MM.1S (cell line): ENCODE data around the gene NUP160.

ENCODE experiments used
- DNase-seq: peaks from one replicate; pipeline ENCODE4 v3.0.0-alpha.2; 2015
- H2AFZ ChIP-seq: fragments of 300-600 bp; sonication (generic); 2 replicates; pipeline ENCODE4 v1.6.0; 2016; ENCODE audit warnings: antibody characterized with exemption, low read length
- H3F3A ChIP-seq: fragments of 300-600 bp; sonication (generic); 2 replicates; pipeline ENCODE4 v1.6.1; 2016; ENCODE audit warnings: mild to moderate bottlenecking, antibody characterized with exemption, low read length, moderate library complexity, mixed read lengths; ENCODE audit not compliant: insufficient read depth
- H3K27ac ChIP-seq: fragments of 300-600 bp; sonication (generic); 2 replicates; pipeline ENCODE4 v1.5.1; 2016; ENCODE audit warnings: mild to moderate bottlenecking, low read length
- H3K27me3 ChIP-seq: fragments of 300-600 bp; sonication (generic); replicated peaks from 2 replicates; pipeline ENCODE4 v1.6.0; 2016; ENCODE audit warnings: low read length; ENCODE audit not compliant: insufficient read depth
- H3K36me3 ChIP-seq: fragments of 300-600 bp; sonication (generic); replicated peaks from 2 replicates; pipeline ENCODE4 v1.6.1; 2016; ENCODE audit warnings: mild to moderate bottlenecking, low read length, mixed read lengths; ENCODE audit not compliant: insufficient read depth
- H3K4me1 ChIP-seq: fragments of 300-600 bp; sonication (generic); 2 replicates; pipeline ENCODE4 v1.6.1; 2016; ENCODE audit warnings: low read length, mixed read lengths
- H3K4me2 ChIP-seq: fragments of 300-600 bp; sonication (generic); 2 replicates; pipeline ENCODE4 v1.6.0; 2016; ENCODE audit warnings: low read depth, low read length
- H3K4me3 ChIP-seq: fragments of 300-600 bp; sonication (generic); 2 replicates; pipeline ENCODE4 v1.5.1; 2016; ENCODE audit warnings: low read length, mixed read lengths
- H3K79me2 ChIP-seq: fragments of 300-600 bp; sonication (generic); 2 replicates; pipeline ENCODE4 v1.6.1; 2016; ENCODE audit warnings: mixed run types, low read length, mixed read lengths
- H3K9ac ChIP-seq: fragments of 300-600 bp; sonication (generic); 2 replicates; pipeline ENCODE4 v1.6.1; 2016; ENCODE audit warnings: low read length, mixed read lengths
- H3K9me2 ChIP-seq: fragments of 300-600 bp; sonication (generic); replicated peaks from 2 replicates; pipeline ENCODE4 v1.6.1; 2016; ENCODE audit warnings: mild to moderate bottlenecking, low read length, mixed read lengths; ENCODE audit not compliant: insufficient read depth
- H3K9me3 ChIP-seq: fragments of 300-600 bp; sonication (generic); replicated peaks from 2 replicates; pipeline ENCODE4 v1.6.1; 2016; ENCODE audit warnings: mild to moderate bottlenecking, low read length, mixed read lengths; ENCODE audit not compliant: insufficient read depth
- H4K20me1 ChIP-seq: fragments of 300-600 bp; sonication (generic); 2 replicates; pipeline ENCODE4 v1.6.1; 2016; ENCODE audit warnings: mild to moderate bottlenecking, low read length, moderate library complexity, mixed read lengths; ENCODE audit not compliant: insufficient read depth
- EZH2 ChIP-seq: fragments of 300-600 bp; sonication (generic); optimal IDR thresholded peaks from 2 replicates; pipeline ENCODE3; 2017; ENCODE audit warnings: low read depth, mild to moderate bottlenecking, antibody characterized with exemption, low read length, mixed read lengths
- EZH2phosphoT487 ChIP-seq: fragments of 300-600 bp; sonication (generic); IDR thresholded peaks from 2 replicates; pipeline ENCODE4 v1.6.1; 2018; ENCODE audit warnings: antibody characterized with exemption, low read length
- TF ChIP-seq, protein P1 (sequence below): fragments of 300-600 bp; sonication (generic); IDR thresholded peaks from 2 replicates; pipeline ENCODE4 v1.5.1; 2016; ENCODE audit warnings: antibody characterized with exemption, low read length, mixed read lengths

Gene NUP160

DNA sequence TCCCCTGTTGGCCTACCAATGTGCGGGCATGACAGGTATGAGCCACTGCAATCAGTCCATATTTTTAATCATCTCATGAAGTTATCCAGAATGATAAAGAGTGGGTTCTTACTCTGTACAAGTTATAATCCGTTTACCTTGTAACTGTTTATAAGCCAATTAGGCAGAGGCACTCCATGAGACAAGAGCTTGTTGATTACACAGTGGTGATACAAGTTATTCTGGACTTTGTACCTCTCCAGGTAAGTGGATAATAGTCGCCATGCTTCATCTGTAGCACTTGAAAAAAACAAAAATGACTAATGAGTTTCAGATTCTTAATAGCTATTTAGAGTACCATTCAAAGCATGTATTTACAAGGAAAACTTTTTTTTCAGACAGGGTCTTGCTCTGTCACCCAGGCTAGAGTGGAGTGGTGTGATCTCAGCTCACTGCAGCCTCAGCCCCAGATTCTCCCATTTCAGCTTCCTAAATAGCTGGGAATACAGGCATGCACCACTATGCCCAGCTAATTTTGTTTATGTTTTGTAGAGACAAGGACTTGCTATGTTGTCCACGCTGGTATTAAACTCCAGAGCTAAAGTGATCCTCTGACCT lies 63.3 kb downstream of the NUP160 start:
- TF ChIP-seq, protein P1, sequence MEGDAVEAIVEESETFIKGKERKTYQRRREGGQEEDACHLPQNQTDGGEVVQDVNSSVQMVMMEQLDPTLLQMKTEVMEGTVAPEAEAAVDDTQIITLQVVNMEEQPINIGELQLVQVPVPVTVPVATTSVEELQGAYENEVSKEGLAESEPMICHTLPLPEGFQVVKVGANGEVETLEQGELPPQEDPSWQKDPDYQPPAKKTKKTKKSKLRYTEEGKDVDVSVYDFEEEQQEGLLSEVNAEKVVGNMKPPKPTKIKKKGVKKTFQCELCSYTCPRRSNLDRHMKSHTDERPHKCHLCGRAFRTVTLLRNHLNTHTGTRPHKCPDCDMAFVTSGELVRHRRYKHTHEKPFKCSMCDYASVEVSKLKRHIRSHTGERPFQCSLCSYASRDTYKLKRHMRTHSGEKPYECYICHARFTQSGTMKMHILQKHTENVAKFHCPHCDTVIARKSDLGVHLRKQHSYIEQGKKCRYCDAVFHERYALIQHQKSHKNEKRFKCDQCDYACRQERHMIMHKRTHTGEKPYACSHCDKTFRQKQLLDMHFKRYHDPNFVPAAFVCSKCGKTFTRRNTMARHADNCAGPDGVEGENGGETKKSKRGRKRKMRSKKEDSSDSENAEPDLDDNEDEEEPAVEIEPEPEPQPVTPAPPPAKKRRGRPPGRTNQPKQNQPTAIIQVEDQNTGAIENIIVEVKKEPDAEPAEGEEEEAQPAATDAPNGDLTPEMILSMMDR: no peak
- TF ChIP-seq EZH2phosphoT487 (no peak), EZH2 (no peak)
- H2AFZ ChIP-seq: no peak overlapping the region
- H3K27me3 ChIP-seq: no peaks in the 10 kb centered on the region
- DNase-seq: no peak
- H3K9ac ChIP-seq: no peak overlapping the region
- no peak overlapping the region for H3K27ac ChIP-seq
- H3K9me2 ChIP-seq: no peaks in the 10 kb centered on the region
- H3K79me2 ChIP-seq: 0 out of 2 replicates have a peak, but pooled peaks cover 2% of the 10 kb centered on the region
- no peaks in the 10 kb centered on the region for H3K4me1 ChIP-seq
- no peak overlapping the region for H3K4me2 ChIP-seq
- H3K36me3 ChIP-seq: peaks cover 15% of the 10 kb centered on the region
- no peak overlapping the region for H3K4me3 ChIP-seq
- no peaks in the 10 kb centered on the region for H3K9me3 ChIP-seq
- H3F3A ChIP-seq: peaks cover 7% of the 10 kb centered on the region; the same call in 1 of the 2 replicates
- H4K20me1 ChIP-seq: no peaks in the 10 kb centered on the region

DNA sequence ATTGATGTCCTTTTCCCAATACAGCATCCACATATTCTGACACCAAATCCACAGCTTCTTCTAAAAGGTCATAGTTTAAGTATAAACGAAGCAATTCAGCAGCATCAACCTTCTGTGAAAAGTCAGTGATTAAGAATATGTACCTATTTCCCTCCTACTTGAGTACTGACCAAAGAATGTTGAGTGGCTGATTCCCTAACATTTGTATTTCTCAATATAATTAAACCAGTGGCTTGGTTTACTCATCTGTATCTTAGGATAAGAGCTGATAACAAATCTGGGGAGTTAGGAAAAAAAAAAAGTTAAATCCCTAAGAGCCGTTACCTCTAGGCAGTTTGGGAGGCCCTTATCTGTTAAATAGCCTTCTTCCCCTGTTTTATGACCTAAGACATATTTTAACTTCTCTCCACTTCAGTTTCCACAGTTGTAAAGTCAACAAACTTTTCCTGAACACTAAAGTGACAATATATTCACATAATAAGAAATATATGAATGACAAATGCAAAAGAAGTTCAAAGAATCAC lies 65.0 kb downstream of the NUP160 start:
- no peaks in the 10 kb centered on the region for H3K27me3 ChIP-seq
- no peaks in the 10 kb centered on the region for H3K9me3 ChIP-seq
- peaks cover 11% of the 10 kb centered on the region; the same call in 1 of the 2 replicates for H3K36me3 ChIP-seq
- H3K4me1 ChIP-seq: no peaks in the 10 kb centered on the region
- H3K9ac ChIP-seq: no peak overlapping the region
- no peak overlapping the region for H3K4me2 ChIP-seq
- no peak overlapping the region for H3K4me3 ChIP-seq
- no peak overlapping the region for H2AFZ ChIP-seq
- H4K20me1 ChIP-seq: no peaks in the 10 kb centered on the region
- DNase-seq: no peak
- H3F3A ChIP-seq: peaks cover 7% of the 10 kb centered on the region; the same call in 1 of the 2 replicates
- no peaks in the 10 kb centered on the region for H3K9me2 ChIP-seq
- TF ChIP-seq, protein P1: no peak
- TF ChIP-seq EZH2 (no peak), EZH2phosphoT487 (no peak)
- H3K79me2 ChIP-seq: no peaks in the 10 kb centered on the region
- H3K27ac ChIP-seq: no peak overlapping the region

DNA sequence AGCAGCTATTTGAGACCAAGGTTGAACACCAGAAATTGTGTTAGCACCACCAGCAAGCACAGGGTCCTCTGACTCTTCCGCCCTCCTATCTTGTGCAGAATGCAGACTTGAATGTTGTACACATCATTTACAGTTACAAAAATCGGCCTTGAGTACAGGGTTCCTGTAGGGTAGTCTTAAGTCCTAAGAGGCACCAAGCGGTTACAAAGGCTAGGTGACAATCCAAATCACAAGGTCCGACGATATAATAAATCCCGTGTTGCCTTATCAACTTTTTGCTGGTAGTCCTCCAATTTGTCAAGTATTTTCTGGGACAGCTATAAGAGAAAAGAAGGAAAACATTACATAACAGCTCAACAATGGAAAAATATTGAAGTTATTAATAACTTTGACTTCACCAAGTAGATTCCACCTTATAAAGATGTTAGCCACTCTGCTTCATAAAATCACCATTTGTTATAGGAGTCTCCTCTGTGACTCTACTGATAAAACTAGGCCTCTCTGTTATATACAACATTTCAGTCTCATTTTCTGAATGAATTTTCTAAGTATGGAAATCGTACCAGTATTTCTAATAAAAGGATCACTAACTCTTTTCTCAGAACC lies 69.2 kb downstream of the NUP160 start:
- no peaks in the 10 kb centered on the region for H3K27me3 ChIP-seq
- H3K9me3 ChIP-seq: no peaks in the 10 kb centered on the region
- H3K4me3 ChIP-seq: no peak overlapping the region
- H3K9me2 ChIP-seq: no peaks in the 10 kb centered on the region
- H3K4me2 ChIP-seq: no peak overlapping the region
- no peaks in the 10 kb centered on the region for H3K79me2 ChIP-seq
- H4K20me1 ChIP-seq: no peaks in the 10 kb centered on the region
- no peaks in the 10 kb centered on the region for H3F3A ChIP-seq
- H2AFZ ChIP-seq: no peak overlapping the region
- H3K4me1 ChIP-seq: no peaks in the 10 kb centered on the region
- TF ChIP-seq, protein P1: no peak
- TF ChIP-seq EZH2 (no peak), EZH2phosphoT487 (no peak)
- H3K9ac ChIP-seq: no peak overlapping the region
- DNase-seq: no peak
- peaks cover 10% of the 10 kb centered on the region for H3K36me3 ChIP-seq
- H3K27ac ChIP-seq: no peak overlapping the region
